Neural progenitor cell (in vitro differentiated cells): ENCODE measurements around the gene MYOCOS. TPM values are rescaled to one million over a fixed set of nuclear protein-coding genes. Genes with fewer than 3 reads are reported as not detected.

Experiments used
- DNase-seq: peaks from one replicate; pipeline ENCODE4 v3.0.0-alpha.2; 2016; ENCODE audit warnings: low spot score
- H2AFZ ChIP-seq: fragments of 200-600 bp; sonication (generic); replicated peaks from 2 replicates; pipeline ENCODE4 v1.6.1; 2016; ENCODE audit warnings: antibody characterized with exemption
- H3F3A ChIP-seq: fragments of 200-600 bp; sonication (generic); 2 replicates; pipeline ENCODE4 v1.6.1; 2016; ENCODE audit warnings: antibody characterized with exemption, low read depth
- H3K27ac ChIP-seq: fragments of 200-600 bp; sonication (generic); 2 replicates; pipeline ENCODE4 v1.5.1; 2016; ENCODE audit warnings: mild to moderate bottlenecking
- H3K27me3 ChIP-seq: fragments of 200-600 bp; sonication (generic); 2 replicates; pipeline ENCODE4 v1.6.1; 2016; ENCODE audit warnings: mild to moderate bottlenecking, moderate library complexity
- H3K36me3 ChIP-seq: fragments of 200-600 bp; sonication (generic); 2 replicates; pipeline ENCODE4 v1.5.1; 2016
- H3K4me1 ChIP-seq: fragments of 200-600 bp; sonication (generic); 2 replicates; pipeline ENCODE4 v1.6.1; 2016; ENCODE audit warnings: mixed run types
- H3K4me2 ChIP-seq: fragments of 200-600 bp; sonication (generic); 2 replicates; pipeline ENCODE4 v1.6.1; 2016
- H3K4me3 ChIP-seq: fragments of 200-600 bp; sonication (generic); 2 replicates; pipeline ENCODE4 v1.5.1; 2016
- H3K79me2 ChIP-seq: fragments of 200-600 bp; sonication (generic); 2 replicates; pipeline ENCODE4 v1.6.1; 2016; ENCODE audit warnings: low read depth
- H3K9ac ChIP-seq: fragments of 200-600 bp; sonication (generic); 2 replicates; pipeline ENCODE4 v1.6.1; 2016
- H3K9me3 ChIP-seq: fragments of 200-600 bp; sonication (generic); 2 replicates; pipeline ENCODE4 v1.5.1; 2016; ENCODE audit warnings: low read depth
- H4K20me1 ChIP-seq: fragments of 200-600 bp; sonication (generic); 2 replicates; pipeline ENCODE4 v1.6.1; 2016; ENCODE audit warnings: low read depth
- H3K27ac Mint-ChIP-seq: 3 replicates; pipeline ENCODE4 v1.8.0; 2021; ENCODE audit warnings: mixed read lengths
- H3K27me3 Mint-ChIP-seq: 2 replicates; pipeline ENCODE4 v1.8.0; 2022; ENCODE audit warnings: low read depth, mild to moderate bottlenecking, inconsistent platforms, moderate library complexity, mixed read lengths; ENCODE audit not compliant: insufficient read depth
- H3K36me3 Mint-ChIP-seq: 3 replicates; pipeline ENCODE4 v1.8.0; 2021; ENCODE audit warnings: mixed read lengths
- H3K4me1 Mint-ChIP-seq: 3 replicates; pipeline ENCODE4 v1.8.0; 2021; ENCODE audit warnings: mixed read lengths
- H3K4me3 Mint-ChIP-seq: 3 replicates; pipeline ENCODE4 v1.8.0; 2021; ENCODE audit warnings: mild to moderate bottlenecking, moderate library complexity, mixed read lengths
- H3K9me3 Mint-ChIP-seq: 3 replicates; pipeline ENCODE4 v1.8.0; 2020; ENCODE audit warnings: mixed read lengths
- CTCF ChIP-seq: fragments of 200-600 bp; sonication (generic); IDR thresholded peaks from 2 replicates; pipeline ENCODE4 v1.5.1; 2017; ENCODE audit warnings: antibody characterized with exemption, mild to moderate bottlenecking
- EZH2 ChIP-seq: fragments of 200-600 bp; sonication (generic); IDR thresholded peaks from 2 replicates; pipeline ENCODE4 v1.6.1; 2017; ENCODE audit warnings: antibody characterized with exemption, mild to moderate bottlenecking, moderate library complexity
- EZH2phosphoT487 ChIP-seq: fragments of 200-600 bp; sonication (generic); IDR thresholded peaks from 2 replicates; pipeline ENCODE4 v1.6.1; 2017; ENCODE audit warnings: antibody characterized with exemption
- total RNA-seq: library from RNA; depleted of rRNA; stranded (reverse); fragments of >200 nt; gene quantifications from 2 replicates; pipeline ENCODE4 v1.2.3, GENCODE V29; 2015; ENCODE audit warnings: low replicate concordance

Gene MYOCOS
- total RNA-seq, 1 donor from 2014 or later = not detected

- H3K9me3 Mint-ChIP-seq = peaks cover 4% of the 10 kb centered on the region
- no peak overlapping the region for H3K4me3 Mint-ChIP-seq
- Histone ChIP-seq H3K4me2 (no peak overlapping the region), H3K27me3 (no peaks in the 10 kb centered on the region), H3K4me1 (no peaks in the 10 kb centered on the region), H3K4me3 (no peak overlapping the region), H3K9ac (no peak overlapping the region), H3F3A (no peaks in the 10 kb centered on the region), H4K20me1 (no peaks in the 10 kb centered on the region), H3K9me3 (no peaks in the 10 kb centered on the region), H3K79me2 (no peaks in the 10 kb centered on the region), H2AFZ (no peak overlapping the region), H3K36me3 (no peaks in the 10 kb centered on the region), H3K27ac (no peak overlapping the region)
- H3K27me3 Mint-ChIP-seq = no peaks in the 10 kb centered on the region
- no peak overlapping the region for H3K27ac Mint-ChIP-seq
- no peak for TF ChIP-seq CTCF
- TF ChIP-seq EZH2phosphoT487 = no peak
- TF ChIP-seq EZH2 = no peak
- peaks cover 4% of the 10 kb centered on the region for H3K4me1 Mint-ChIP-seq
- no peaks in the 10 kb centered on the region for H3K36me3 Mint-ChIP-seq
- DNase-seq = no peak
Measured at GRCh38 chr1:171625225-171625624, 3.2 kb downstream of the MYOCOS start.

GRCh38 chr1:171627020-171627419, 5.0 kb downstream of the MYOCOS start:
- Mint-ChIP-seq H3K9me3 (peaks cover 4% of the 10 kb centered on the region), H3K27ac (no peak overlapping the region)

GRCh38 chr1:171628225-171628624, 6.2 kb downstream of the MYOCOS start:
- no peaks in the 10 kb centered on the region for H3K27me3 ChIP-seq
- TF ChIP-seq EZH2phosphoT487 (no peak), EZH2 (no peak), CTCF (no peak)
- no peaks in the 10 kb centered on the region for H3K9me3 ChIP-seq
- no peaks in the 10 kb centered on the region for H3K79me2 ChIP-seq
- no peak overlapping the region for H3K9ac ChIP-seq
- H3K4me3 ChIP-seq = no peak overlapping the region
- H3K36me3 ChIP-seq = no peaks in the 10 kb centered on the region
- H3K27ac ChIP-seq = no peak overlapping the region
- H2AFZ ChIP-seq = no peak overlapping the region
- Mint-ChIP-seq H3K9me3 (peaks cover 5% of the 10 kb centered on the region), H3K27ac (no peak overlapping the region), H3K4me3 (no peak overlapping the region), H3K4me1 (no peaks in the 10 kb centered on the region), H3K27me3 (peaks cover 2% of the 10 kb centered on the region), H3K36me3 (no peaks in the 10 kb centered on the region)
- H3F3A ChIP-seq = no peaks in the 10 kb centered on the region
- H4K20me1 ChIP-seq = no peaks in the 10 kb centered on the region
- no peaks in the 10 kb centered on the region for H3K4me1 ChIP-seq
- H3K4me2 ChIP-seq = no peak overlapping the region
- DNase-seq = no peak

More at GRCh38 chr1:171627020-171627419, 5.0 kb downstream of the MYOCOS start:
- Histone ChIP-seq H3K4me3 (no peak overlapping the region), H3K4me1 (no peaks in the 10 kb centered on the region), H3K79me2 (no peaks in the 10 kb centered on the region), H3K9me3 (no peaks in the 10 kb centered on the region), H2AFZ (no peak overlapping the region), H3K9ac (no peak overlapping the region), H3K27ac (no peak overlapping the region), H3K36me3 (no peaks in the 10 kb centered on the region), H3F3A (no peaks in the 10 kb centered on the region), H3K27me3 (no peaks in the 10 kb centered on the region), H4K20me1 (no peaks in the 10 kb centered on the region), H3K4me2 (no peak overlapping the region)
- no peaks in the 10 kb centered on the region for H3K27me3 Mint-ChIP-seq
- H3K4me1 Mint-ChIP-seq = peaks cover 3% of the 10 kb centered on the region
- no peak for TF ChIP-seq CTCF
- no peak for TF ChIP-seq EZH2phosphoT487
- TF ChIP-seq EZH2 = no peak
- no peaks in the 10 kb centered on the region for H3K36me3 Mint-ChIP-seq
- H3K4me3 Mint-ChIP-seq = no peak overlapping the region
- DNase-seq = no peak

- DNase-seq = no peak
- Histone ChIP-seq H2AFZ (no peak overlapping the region), H3K9ac (no peak overlapping the region), H3F3A (no peaks in the 10 kb centered on the region), H3K9me3 (no peaks in the 10 kb centered on the region), H3K4me2 (no peak overlapping the region), H3K36me3 (no peaks in the 10 kb centered on the region), H3K79me2 (no peaks in the 10 kb centered on the region), H3K4me3 (no peak overlapping the region), H3K4me1 (no peaks in the 10 kb centered on the region), H3K27ac (no peak overlapping the region), H4K20me1 (no peaks in the 10 kb centered on the region), H3K27me3 (no peaks in the 10 kb centered on the region)
- no peak for TF ChIP-seq EZH2phosphoT487
- no peak for TF ChIP-seq CTCF
- no peak for TF ChIP-seq EZH2
- Mint-ChIP-seq H3K4me1 (peaks cover 6% of the 10 kb centered on the region), H3K4me3 (no peak overlapping the region), H3K36me3 (no peaks in the 10 kb centered on the region), H3K9me3 (peaks cover 3% of the 10 kb centered on the region), H3K27ac (no peak overlapping the region), H3K27me3 (peaks cover 6% of the 10 kb centered on the region)
Measured at GRCh38 chr1:171635661-171636060, 13.6 kb downstream of the MYOCOS start.
